SIG-M5 (cell line): ENCODE measurements around the gene ZDHHC20.
"Not testable (repeated sequence)": the region's sequence is repeated elsewhere in the genome, so short reads cannot be mapped to it uniquely, and the experiment has no call there.

ENCODE experiments used
- DNase-seq: peaks from one replicate; lab custom pipeline; 2025; lab: John Stamatoyannopoulos, UW

The ZDHHC20 gene

DNA sequence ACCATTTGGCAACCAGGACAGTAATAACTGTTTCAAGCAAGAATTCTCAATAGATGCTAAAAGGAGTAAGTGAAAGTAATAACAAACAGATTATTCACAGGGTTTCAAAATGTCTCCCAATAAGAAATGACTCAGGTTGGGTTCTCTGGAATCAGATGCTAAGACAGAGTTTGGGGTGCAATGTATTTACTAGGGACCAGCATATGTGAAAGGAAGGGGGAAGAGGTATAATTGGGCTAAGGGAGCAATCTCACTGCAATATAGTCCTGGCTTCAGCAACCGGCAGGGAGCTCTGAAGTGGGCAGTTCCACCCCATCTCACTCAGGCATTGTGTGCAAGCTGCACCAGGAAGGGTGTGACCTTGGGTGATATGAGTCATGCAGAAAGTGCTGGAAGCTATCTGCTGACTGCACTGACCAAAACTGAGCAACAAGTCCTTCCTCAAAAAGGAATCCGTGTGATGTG lies 23.4 kb downstream of the ZDHHC20 start:
- no peak for DNase-seq

DNA sequence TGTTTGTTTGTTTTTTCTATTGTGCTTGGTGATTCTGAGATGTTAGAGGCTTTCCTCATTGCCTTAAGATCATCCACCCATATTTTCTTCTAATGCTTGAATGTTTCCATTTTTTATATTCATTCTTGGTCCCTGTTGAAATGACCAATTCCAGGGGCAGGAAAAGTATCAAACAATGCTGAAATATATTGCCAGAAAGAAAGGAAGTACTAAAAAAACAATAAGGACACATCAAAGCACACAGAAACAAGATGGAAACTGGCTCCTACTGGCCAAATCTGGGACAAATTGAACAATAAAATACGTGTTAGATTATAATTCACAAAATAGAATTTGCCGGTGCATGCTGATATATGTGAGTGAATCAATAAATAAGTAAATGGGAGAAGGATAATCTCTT lies 23.9 kb downstream of the ZDHHC20 start:
- DNase-seq = no peak

DNA sequence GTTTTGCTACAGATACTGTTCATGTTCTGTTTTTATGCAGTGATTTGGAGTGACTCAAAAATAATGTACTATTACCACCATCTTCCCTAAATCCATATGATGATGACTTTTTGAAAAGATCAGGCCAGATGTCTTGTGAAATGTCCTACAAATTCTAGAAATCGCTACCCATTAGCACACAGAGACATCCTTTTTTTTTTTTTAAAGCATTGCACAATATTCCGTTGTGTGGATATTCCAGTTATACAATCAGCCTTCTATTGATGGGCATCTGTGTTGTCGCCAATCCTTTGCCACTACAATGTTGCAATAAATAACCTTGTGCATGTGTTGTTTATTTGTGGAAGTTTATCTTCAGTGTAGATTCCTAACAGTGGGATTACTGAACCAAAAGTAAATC lies 24.5 kb downstream of the ZDHHC20 start:
- no peak for DNase-seq

DNA sequence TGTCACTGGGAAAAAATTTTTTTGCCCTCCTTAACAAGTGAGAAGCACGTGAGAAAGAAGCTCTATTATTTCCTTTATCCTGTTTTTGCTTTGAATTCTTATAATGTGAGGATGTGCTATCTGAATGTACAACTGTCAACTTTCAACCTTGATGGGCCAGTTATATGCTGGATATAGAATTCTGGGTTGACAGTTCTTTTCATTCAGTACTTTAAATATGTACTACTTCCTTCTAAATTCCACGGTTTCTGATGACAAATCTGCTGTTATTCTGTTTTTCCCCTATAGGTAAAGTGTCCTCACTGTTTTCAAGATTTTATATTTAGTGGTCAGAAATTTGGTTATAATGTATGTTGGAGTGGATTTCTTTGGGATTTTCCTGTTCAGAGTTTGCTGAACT lies 29.9 kb downstream of the ZDHHC20 start:
- DNase-seq = no peak

DNA sequence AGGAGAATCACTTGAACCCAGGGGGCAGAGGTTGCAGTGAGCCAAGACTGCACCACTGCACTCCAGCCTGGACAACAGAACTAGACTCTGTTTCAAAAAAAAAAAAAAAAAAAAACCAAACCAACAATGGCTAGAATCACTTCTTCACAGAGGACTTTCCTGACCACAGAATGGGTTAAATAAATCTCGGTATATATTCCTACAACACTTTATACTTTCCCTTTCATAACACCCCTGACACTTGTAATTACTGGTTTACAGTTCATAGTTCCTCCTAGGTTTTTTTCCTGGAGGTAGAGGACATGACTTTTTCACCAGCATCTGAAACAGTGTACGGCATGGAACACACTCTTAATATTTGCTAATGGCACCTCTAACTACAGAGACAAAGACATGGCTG lies 31.4 kb downstream of the ZDHHC20 start:
- no peak for DNase-seq

DNA sequence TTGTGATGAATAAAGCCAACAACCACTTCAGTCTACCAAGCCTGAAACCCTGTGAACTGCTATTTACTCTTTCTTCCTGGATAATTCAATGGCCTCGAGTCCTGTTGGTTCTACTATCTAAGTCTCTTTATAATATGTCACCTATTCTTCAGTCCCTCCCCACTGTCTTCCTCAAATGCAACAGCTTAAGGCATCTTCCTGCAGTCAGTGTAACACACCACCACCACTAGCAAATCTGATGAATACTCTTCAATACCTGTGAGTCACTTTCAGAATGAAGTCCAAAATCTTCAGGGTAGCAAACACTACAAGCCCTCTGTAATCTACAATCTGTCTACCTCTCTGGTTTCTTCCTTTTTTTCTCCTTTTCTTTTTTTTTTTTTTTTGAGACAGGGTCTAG lies 32.9 kb downstream of the ZDHHC20 start:
- no peak for DNase-seq

DNA sequence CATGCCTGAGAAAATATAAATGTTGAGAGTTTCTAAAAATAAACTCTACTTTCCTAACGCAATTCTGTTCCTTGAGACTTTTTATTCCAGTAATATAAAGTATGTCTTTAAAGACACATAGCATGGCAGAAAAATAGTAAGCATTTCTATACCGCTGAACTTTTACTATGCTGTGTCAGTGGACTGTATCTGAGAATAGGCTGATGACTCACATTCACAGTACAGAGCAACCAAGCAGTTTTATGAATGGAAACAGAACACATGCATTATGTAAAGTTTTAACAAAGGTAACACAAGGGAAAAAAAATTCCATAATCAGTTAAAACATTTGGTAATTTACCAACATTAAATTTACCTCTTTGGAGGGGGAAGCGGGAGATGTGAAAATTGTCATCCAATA lies 38.4 kb downstream of the ZDHHC20 start:
- no peak for DNase-seq

DNA sequence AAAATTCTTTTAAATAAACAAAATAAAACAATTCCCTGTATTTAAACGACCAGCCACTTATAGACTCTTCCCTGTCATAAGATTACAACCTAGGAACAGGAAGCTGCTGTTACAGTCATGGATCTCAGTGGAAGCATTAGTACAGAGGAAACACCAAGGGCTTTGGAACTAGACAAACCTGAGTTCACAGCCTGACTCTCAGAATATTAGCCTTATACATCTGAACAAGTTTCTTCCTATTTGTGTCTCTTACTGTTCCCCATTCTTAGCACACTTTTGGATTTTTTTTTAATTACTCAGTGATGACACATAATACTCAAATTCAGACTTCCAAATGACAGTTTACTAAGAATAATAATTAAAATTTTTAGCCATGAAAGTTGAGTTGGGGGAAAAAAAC lies 46.1 kb downstream of the ZDHHC20 start:
- DNase-seq = no peak

DNA sequence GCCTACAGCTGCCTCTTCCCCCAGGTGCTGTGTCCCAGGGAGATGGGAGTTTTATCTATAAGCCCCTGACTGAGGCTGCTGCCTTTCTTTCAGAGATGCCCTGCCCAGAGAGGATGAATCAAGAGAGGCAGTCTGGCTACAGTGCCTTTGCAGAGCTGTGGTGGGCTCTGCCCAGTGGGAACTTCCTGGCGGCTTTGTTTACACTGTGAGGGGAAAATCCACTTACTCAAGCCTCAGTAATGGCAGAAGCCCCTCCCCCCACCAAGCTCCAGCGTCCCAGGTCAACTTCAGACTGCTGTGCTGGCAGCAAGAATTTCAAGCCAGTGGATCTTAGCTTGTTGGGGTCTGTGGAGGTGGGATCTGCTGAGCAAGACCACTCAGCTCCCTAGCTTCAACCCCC lies 48.6 kb downstream of the ZDHHC20 start:
- DNase-seq = not testable (repeated sequence)

DNA sequence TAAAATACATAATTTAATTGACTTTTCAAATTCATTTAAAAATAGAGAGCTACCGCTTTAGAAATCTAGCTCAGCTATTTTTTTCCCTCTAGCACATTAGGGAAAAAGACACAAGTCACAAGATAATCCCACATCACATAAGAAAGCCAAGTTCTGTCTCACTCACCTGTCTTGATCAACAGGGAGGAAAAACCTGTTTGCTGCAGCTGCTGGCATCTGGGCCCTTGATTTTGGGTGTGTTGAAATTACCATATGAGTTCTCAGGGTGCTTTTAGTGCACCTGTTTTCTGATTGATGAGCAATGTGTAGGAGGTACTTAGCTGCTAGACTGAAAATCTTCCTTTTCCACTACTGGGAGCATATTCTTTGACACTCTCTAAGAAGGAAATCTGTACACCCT lies 53.8 kb downstream of the ZDHHC20 start:
- DNase-seq = no peak

DNA sequence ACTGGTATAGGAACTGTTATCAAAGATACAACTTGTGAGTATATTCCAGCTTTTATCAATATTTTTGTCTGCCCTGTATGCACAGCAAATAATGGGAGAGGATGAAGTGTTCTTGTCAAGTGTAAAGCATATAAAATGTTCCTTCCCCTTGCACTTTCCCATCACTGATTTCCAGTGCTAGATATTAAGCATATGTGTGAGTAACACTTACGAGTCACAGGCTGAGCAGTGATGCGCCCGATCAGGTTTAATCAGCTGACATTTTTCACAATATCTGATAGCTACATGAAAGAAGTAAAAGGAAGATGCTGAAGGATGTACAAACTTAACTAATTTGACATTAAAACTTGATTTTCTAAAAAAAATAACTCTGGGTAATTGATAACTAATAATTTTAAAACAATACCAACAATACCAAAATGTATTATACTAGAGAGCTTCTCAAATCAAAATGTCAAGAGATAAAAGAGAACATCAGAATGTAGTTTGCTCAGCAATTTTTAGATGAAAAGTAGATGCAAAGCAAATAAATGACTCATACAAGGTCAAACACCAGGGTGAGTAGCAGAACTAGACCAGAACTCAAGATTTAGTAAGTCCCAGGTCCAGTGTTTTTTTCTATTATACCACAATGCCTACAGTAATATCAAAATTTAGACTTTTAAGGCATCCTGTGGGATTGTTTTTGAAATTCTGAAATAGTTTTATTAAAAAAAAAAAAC lies 56.4 kb downstream of the ZDHHC20 start:
- no peak for DNase-seq

DNA sequence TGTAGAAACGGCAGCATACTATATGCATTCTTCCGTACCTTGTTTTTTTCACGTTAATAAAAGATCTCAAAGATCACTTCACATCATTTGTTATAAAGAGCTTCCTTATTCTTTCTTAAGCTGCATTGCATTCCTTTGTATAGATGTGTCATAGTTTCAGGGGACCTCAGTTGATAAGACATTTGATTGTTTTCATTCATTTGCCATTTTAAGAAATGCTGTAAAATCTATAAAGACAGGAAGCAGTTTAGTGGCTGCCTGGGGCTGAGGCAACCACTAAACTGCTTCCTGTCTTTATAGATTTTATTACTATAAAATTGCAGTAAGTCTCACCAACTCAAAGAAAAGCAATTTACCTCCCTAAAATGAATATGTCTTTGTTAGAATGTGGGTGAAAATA lies 59.4 kb downstream of the ZDHHC20 start:
- no peak for DNase-seq

DNA sequence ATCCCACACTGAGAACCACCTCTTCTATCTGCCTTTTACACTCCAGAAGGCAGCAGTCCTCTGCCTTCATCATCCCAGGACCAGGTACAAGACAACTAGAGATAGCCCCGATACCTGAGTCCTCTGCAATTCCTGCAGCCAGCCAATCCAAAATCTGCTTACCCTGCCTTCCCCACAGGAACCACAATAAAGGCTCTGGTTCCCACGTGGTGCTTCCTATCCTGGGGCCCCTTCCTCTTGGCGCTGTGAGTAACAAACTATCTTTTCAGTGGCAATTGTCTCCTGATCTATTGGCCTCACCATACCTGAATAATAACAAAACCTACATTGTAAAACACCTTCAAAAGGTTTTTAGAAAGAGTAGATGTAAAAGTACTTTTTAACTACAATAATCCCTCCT lies 63.1 kb downstream of the ZDHHC20 start:
- no peak for DNase-seq

DNA sequence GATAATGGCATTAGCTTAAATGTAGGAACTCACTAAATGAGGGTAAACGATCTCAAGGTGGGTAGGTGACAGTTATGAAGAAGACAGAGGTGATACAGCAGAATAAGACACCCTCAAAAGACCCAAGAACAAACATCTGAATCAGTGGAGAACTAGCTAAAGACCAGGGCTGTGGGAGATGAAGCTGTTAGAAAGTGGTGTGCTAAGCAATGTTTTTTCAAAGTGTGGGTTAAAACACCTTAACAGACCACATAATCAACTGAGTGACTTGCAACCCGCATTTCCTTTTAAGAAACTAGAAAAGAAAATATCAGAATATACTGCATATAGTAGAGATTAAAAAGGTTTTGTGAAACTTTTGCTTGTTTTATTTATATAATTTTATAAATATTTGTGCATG lies 70.0 kb downstream of the ZDHHC20 start:
- DNase-seq = no peak

DNA sequence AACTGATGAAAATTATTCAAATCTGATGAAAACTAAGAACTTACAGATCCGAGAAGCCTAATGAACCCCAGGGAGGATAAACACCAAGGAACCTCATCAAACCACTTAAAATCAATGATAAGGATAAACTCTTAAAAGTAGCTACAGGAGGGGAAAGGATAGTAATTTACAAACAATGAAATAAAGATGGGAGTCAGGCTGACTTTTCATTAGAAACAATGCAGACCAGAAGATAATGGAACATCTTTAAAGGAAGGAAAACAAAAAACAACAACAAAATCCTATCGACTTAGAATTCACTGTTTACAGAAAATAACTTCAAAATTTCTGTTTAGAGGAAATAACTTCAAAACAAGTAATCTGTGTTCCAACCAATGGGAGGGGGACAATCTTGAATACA lies 73.4 kb downstream of the ZDHHC20 start:
- no peak for DNase-seq

DNA sequence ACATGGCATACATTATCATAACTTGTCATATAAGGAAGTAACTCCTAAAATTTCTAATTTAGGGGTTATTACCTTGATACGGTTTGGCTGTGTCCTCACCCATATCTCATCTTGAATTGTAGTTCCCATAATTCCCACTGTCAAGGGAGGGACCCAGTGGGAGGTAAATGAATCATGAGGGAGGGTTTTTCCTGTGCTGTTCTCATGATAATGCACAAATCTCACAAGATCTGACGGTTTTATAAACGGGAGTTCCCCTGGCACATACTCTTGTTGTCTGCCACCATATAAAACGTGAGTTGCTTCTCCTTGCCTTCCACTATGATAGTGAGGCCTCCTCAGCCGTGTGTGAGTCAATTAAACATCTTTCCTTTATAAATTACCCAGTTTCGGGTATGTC lies 76.0 kb downstream of the ZDHHC20 start:
- no peak for DNase-seq

DNA sequence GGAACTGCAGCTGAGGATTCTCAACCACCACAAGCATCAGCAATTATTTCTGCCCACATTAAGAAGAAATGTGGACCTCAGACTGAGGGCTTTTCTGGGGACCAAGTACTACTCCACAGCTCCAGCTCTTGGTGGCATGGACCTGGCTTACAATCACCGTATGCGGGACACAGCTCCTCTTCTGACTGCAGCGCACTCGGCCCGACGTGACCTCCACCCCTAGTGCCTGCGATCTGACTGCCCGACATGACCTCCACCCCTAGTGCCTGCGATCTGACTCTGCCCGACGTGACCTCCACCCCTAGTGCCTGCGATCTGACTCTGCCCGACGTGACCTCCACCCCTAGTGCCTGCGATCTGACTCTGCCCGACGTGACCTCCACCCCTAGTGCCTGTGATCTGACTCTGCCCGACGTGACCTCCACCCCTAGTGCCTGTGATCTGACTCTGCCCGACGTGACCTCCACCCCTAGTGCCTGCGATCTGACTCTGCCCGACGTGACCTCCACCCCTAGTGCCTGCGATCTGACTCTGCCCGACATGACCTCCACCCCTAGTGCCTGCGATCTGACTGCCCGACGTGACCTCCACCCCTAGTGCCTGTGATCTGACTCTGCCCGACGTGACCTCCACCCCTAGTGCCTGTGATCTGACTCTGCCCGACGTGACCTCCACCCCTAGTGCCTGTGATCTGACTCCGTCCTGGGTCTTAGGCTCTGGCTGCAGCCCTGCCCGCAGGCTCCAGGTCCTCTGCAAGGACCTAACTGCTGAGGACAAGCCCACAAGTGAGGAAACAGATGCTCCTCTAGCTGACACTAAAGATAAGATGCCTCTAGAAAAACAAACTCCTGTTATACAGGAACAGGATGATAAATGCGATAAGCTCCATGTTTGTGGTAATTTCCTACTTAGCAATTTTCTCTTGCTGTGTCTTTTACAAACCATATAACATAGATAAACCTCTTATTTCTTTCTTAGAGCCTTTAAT lies 81.8 kb downstream of the ZDHHC20 start:
- DNase-seq = not testable (repeated sequence)

DNA sequence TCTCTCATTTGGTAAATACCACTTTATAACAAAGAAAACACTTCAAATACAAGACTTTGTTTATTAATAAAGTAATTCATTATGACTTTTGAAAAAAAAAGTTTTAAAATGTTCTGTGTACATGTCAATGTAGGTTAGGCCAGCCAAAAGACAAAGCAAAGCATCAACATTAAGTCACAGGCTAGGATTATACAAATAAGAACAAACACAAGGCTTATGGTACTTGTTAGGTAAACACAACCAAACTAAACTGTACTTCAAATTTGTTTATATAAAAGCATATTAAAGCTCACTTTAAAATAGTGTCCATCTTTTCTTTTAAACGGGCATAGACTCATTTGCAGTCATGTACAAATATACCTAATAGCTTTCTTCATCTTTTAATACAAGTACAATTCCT lies 86.6 kb downstream of the ZDHHC20 start:
- no peak for DNase-seq

DNA sequence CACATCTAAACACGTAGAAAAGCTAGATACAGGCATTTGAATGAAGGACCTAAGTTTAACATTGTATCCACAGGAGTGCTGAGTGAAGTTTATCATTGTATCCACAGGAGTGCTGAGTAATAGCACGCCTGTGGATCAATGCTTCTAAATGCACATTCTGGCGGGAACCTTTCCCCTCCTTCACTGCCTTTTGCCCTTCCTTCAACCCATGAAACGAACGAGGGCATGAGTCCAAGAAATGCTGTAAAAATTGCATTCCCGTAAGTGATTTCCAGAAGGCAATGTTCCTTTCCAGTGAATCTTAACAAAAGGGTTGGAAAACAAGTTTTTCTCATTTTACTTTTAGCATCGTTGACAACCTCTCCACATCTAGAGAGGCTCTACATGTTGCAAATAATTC lies 88.1 kb downstream of the ZDHHC20 start:
- DNase-seq = no peak

DNA sequence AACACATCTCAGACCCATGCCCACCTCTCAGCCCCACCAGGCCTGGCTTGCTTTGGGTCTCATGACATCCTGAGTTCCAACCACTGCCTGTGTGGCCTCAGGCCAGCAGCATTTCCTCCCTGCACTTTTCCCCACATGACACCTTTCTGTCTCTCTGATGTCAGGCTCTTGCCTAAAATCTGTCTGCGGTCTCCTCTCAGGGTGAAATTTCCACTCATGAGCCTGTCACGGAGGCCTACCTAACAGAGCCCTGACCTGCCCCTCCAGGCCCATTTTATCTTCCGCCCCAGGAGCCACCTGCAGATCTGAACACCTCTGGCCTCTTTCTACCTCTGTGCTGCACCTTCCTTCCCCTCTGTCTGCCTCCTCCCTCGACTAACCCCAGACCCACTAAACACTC lies 93.5 kb downstream of the ZDHHC20 start:
- no peak for DNase-seq

DNA sequence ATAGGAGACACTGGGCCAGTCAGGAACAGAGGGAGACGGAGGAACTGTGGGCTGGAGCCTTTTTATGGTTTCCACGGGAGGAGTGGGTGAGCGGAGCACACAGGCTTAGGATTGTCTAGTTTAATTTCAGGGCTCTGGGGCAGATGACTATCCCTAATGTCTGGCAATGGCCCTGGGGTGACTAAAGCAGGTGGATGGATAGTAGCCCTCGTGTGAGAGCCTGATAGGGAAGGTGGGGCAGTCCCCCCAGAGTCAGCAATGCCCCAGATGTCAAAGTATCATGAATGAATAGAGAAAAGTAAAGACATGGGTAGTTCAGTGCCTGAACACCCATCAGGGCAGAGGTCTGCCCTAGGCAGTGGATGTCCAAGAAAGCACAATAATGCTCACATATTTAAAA lies 94.2 kb downstream of the ZDHHC20 start:
- DNase-seq = no peak

DNA sequence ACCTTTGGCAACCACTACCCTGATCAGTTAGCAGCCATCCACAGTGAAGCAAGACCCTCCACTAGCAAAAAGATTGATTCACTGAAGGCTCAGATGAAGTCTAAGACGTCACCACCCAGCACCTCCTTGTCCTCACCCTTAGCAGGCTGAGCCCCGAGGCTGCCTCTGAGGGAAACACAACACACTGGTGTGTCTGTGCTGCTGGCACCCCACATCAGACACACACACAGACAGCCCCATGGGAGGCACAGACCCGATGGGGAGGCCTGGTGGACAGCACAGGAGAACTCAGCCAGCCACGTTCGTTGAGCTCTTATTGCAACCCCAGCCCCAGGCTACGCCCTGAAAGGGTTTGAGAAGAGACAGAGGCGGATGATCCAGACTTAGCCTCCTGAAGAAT lies 94.7 kb downstream of the ZDHHC20 start:
- no peak for DNase-seq

DNA sequence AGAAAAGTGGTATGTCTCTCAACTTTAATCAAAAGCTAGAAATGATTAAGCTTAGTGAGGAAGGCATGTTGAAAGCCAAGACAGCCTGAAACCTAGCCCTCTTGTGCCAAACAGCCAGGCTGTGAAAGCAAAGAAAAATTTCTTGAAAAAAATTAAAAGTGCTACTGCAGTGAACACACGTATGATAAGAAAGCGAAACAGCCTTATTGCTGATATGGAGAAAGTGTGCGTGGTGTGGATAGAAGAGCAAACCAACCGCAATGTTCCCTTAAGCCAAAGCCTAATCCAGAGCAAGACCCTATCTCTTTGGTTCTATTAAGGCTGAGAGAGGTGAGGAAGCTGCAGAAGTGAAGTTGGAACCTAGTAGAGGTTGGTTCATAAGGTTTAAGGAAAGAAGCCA lies 96.4 kb downstream of the ZDHHC20 start:
- DNase-seq = no peak
